OCI-LY7 (cell line): Measurements from ENCODE around the gene ASIC3. TPM values are rescaled to one million over a fixed set of nuclear protein-coding genes. Genes with fewer than 3 reads are reported as not detected.

Experiments
- BruUV-seq: library from RNA; stranded (reverse); fragments of 400-500 nt; replicated peaks from 2 replicates; lab custom pipeline; 2021; lab: Mats Ljungman, UMichigan
- CTCF ChIA-PET: fragments of 300-600 bp; sonication (Branson Sonifier 250); formaldehyde crosslinking; loops from one replicate; lab custom pipeline; 2022; ENCODE audit warnings: antibody characterized with exemption; ENCODE audit not compliant: unreplicated experiment; lab: Charles Lee
- POLR2A ChIA-PET: fragments of 300-600 bp; sonication (Branson Sonifier 250); formaldehyde crosslinking; loops from one replicate; lab custom pipeline; 2022; ENCODE audit warnings: antibody characterized with exemption; lab: Charles Lee
- DNase-seq: peaks from one replicate; pipeline ENCODE4 v3.0.0-alpha.2; 2015; ENCODE audit warnings: low spot score
- H2AFZ ChIP-seq: fragments of 200-600 bp; sonication (generic), shearing (Covaris generic); 2 replicates; pipeline ENCODE4 v1.6.1; 2014; ENCODE audit warnings: mild to moderate bottlenecking, antibody characterized with exemption, low read length, moderate library complexity
- H3K27ac ChIP-seq: fragments of 200-600 bp; sonication (generic); 2 replicates; pipeline ENCODE4 v1.5.1; 2014; ENCODE audit warnings: mixed run types, low read depth, mild to moderate bottlenecking, moderate library complexity, low read length, inconsistent platforms; ENCODE audit not compliant: poor library complexity, severe bottlenecking
- H3K36me3 ChIP-seq: fragments of 200-600 bp; sonication (generic); 2 replicates; pipeline ENCODE4 v1.6.1; 2014; ENCODE audit warnings: mild to moderate bottlenecking, antibody characterized with exemption, low read length, moderate library complexity, mixed read lengths; ENCODE audit not compliant: insufficient read depth
- H3K4me1 ChIP-seq: fragments of 200-600 bp; sonication (generic); 2 replicates; pipeline ENCODE4 v1.5.1; 2014; ENCODE audit warnings: mild to moderate bottlenecking, low read length; ENCODE audit not compliant: insufficient read depth, poor library complexity, severe bottlenecking
- H3K4me2 ChIP-seq: fragments of 200-600 bp; sonication (generic); 2 replicates; pipeline ENCODE4 v1.6.1; 2014; ENCODE audit warnings: mild to moderate bottlenecking, low read length
- H3K4me3 ChIP-seq: fragments of 200-600 bp; sonication (generic); 2 replicates; pipeline ENCODE4 v1.5.1; 2014; ENCODE audit warnings: mild to moderate bottlenecking, low read depth, low read length; ENCODE audit not compliant: poor library complexity, severe bottlenecking
- H3K79me2 ChIP-seq: fragments of 200-600 bp; sonication (generic); 2 replicates; pipeline ENCODE4 v1.6.1; 2016; ENCODE audit warnings: low read depth, mild to moderate bottlenecking, low read length, moderate library complexity, mixed read lengths; ENCODE audit not compliant: insufficient read depth
- H3K9me2 ChIP-seq: fragments of 200-600 bp; sonication (generic); 2 replicates; pipeline ENCODE4 v1.6.1; 2016; ENCODE audit warnings: mild to moderate bottlenecking, low read length, mixed read lengths; ENCODE audit not compliant: insufficient read depth
- H3K9me3 ChIP-seq: fragments of 200-600 bp; sonication (generic); 2 replicates; pipeline ENCODE4 v1.6.1; 2014; ENCODE audit warnings: mild to moderate bottlenecking, mixed run types, low read length, mixed read lengths
- H4K20me1 ChIP-seq: fragments of 200-600 bp; sonication (generic); 2 replicates; pipeline ENCODE4 v1.6.1; 2014; ENCODE audit warnings: mild to moderate bottlenecking, antibody characterized with exemption, low read length, moderate library complexity, mixed read lengths; ENCODE audit not compliant: insufficient read depth
- EZH2phosphoT487 ChIP-seq: fragments of 200-600 bp; sonication (generic); IDR thresholded peaks from 2 replicates; pipeline ENCODE4 v1.6.1; 2018; ENCODE audit warnings: low read depth, borderline replicate concordance, mild to moderate bottlenecking, mixed run types, antibody characterized with exemption, low read length, moderate library complexity, mixed read lengths
- intact Hi-C: fragments of 100-400 bp; cut with micrococcal nuclease; formaldehyde crosslinking; loops from one replicate; pipeline ENCODE4 v1.10.0; 2022; ENCODE audit not compliant: unreplicated experiment
- total RNA-seq, 2 experiments: library from RNA; depleted of rRNA in 1 of 2; stranded (reverse); fragments of >200 nt in 1 of 2; shearing (Covaris generic) in 1 of 2; gene quantifications; 2 replicates each; pipeline ENCODE4 v1.2.3, GENCODE V29; 2014 to 2022
- TF ChIP-seq, protein P1 (sequence below): fragments of 200-600 bp; sonication (generic); conservative IDR thresholded peaks from 2 replicates; pipeline ENCODE4 v1.5.1; 2014; ENCODE audit warnings: mild to moderate bottlenecking, antibody characterized with exemption, low read length, moderate library complexity, mixed read lengths

The ASIC3 gene
- total RNA-seq, 2 experiments from 2014 or later: 3.3 to 14.8 TPM

DNA sequence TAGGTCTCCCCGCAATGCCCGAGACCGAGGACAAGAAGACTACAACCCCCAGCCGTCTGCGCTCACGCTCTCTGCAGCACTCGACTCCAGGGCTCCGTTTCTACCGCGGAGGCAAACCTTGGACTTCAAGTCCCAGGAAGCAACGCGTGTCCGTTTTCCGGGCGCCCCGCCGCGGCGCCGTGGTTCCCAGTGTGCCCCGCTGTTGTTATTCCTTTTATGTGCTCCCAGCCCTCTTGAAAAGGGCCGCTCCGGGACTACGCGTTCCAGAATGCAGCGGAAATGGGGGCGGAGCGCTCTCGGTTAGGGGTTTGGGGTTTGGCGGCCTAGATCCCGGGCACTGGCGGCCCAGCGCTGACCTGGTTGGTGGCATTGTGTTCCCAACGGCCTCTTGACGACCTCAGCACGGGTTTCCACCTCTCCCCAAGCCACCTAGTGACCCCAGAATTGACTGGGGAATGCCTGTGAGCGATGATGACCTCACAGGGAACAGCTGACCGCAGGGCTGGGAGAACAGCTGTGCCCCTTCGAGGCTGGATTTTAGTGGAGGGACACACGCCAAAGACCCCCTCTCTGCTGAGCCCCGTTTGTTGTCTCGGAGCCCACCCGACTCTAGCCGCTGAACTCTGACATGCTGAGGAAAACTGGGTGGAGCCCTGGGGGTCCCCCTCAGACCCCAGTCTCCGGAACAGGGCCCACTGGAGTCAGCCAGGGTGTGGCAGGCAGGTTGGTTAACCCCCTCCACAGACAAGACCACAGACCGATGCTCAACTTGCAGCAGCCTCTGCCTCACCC is 9.9 kb downstream of the ASIC3 start:
- Histone ChIP-seq H3K79me2 (peaks cover 14% of the 10 kb centered on the region; the same call in 1 of the 2 replicates), H4K20me1 (no peaks in the 10 kb centered on the region), H3K36me3 (peaks cover 8% of the 10 kb centered on the region), H2AFZ (peak overlapping the region; percentile 87; the same call in 1 of the 2 replicates), H3K4me3 (peak overlapping the region; percentile 98), H3K27ac (peak overlapping the region; percentile 70), H3K4me2 (peak overlapping the region; percentile 98), H3K9me3 (no peaks in the 10 kb centered on the region), H3K4me1 (peaks cover 37% of the 10 kb centered on the region), H3K9me2 (no peaks in the 10 kb centered on the region)
- intact Hi-C loops: loop anchor here (1.0 kb wide), 1 partner anchor 30 kb away; the partner anchor contains the start of gene ABCB8
- DNase-seq: peak; percentile 99
- POLR2A ChIA-PET: interaction anchor here (0.7 to 1.3 kb wide), 5 partner anchors 8 to 51 kb away, joined by 3 read pairs; partner anchors contain the start of genes ABCB8 and TMUB1
- BruUV-seq: no TSS peak
- no peak for TF ChIP-seq EZH2phosphoT487
- TF ChIP-seq, protein P1, sequence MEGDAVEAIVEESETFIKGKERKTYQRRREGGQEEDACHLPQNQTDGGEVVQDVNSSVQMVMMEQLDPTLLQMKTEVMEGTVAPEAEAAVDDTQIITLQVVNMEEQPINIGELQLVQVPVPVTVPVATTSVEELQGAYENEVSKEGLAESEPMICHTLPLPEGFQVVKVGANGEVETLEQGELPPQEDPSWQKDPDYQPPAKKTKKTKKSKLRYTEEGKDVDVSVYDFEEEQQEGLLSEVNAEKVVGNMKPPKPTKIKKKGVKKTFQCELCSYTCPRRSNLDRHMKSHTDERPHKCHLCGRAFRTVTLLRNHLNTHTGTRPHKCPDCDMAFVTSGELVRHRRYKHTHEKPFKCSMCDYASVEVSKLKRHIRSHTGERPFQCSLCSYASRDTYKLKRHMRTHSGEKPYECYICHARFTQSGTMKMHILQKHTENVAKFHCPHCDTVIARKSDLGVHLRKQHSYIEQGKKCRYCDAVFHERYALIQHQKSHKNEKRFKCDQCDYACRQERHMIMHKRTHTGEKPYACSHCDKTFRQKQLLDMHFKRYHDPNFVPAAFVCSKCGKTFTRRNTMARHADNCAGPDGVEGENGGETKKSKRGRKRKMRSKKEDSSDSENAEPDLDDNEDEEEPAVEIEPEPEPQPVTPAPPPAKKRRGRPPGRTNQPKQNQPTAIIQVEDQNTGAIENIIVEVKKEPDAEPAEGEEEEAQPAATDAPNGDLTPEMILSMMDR: no peak
- CTCF ChIA-PET: interaction anchor here (0.6 to 1.1 kb wide), 2 partner anchors 27 to 1060 kb away, joined by 3 to 4 read pairs; no protein-coding TSS in a partner anchor

DNA sequence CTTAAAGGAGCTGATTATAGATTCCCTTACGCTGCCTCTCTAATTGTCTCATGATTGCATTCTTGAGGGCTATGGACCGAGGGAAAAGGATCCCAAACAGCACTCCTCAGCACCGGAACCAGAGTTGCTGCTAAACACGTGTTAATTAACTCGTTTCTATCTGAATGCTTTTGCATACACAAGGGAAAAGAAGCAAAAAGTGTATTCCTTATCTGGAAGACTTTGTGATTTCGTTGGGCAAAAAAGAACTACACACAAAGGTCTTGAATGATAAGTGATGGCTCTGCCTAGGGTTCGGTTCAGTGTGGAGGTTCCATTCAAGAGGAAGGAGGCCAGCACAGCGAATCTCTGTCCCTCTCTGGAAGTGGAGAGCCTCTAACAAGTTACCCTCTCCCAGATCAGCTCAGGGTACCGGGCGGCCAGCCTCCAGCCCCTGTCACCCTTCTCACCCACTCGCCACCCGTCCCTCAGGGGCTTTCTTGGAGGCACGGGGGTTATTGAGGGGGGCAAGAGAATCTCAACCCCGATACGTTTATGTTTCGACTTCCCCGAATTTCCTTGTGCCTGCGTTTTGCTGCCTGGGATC is 10.5 kb downstream of the ASIC3 start:
- H3K9me2 ChIP-seq: no peaks in the 10 kb centered on the region
- peaks cover 8% of the 10 kb centered on the region for H3K36me3 ChIP-seq
- ChIA-PET CTCF (no interaction called here), POLR2A (interaction anchor here (0.8 to 1.3 kb wide), 4 partner anchors 9 to 31 kb away, joined by 3 read pairs; partner anchors contain the start of genes ABCB8 and TMUB1)
- no peaks in the 10 kb centered on the region for H4K20me1 ChIP-seq
- peaks cover 14% of the 10 kb centered on the region; the same call in 1 of the 2 replicates for H3K79me2 ChIP-seq
- BruUV-seq: TSS peak; percentile 65
- H3K27ac ChIP-seq: peak overlapping the region; percentile 70
- intact Hi-C loops: loop anchor here (1.0 kb wide), 3 partner anchors 21 to 52 kb away; partner anchors contain the start of genes ABCB8 and FASTK
- H2AFZ ChIP-seq: peak overlapping the region; percentile 87
- peaks cover 33% of the 10 kb centered on the region for H3K4me1 ChIP-seq
- H3K9me3 ChIP-seq: no peaks in the 10 kb centered on the region
- peak; percentile 41 for DNase-seq
- H3K4me2 ChIP-seq: peak overlapping the region; percentile 98
- peak overlapping the region; percentile 98 for H3K4me3 ChIP-seq
- TF ChIP-seq EZH2phosphoT487: no peak
- TF ChIP-seq, protein P1: no peak
